Fibroblast of lung (primary cell): Measurements from ENCODE around the gene METTL1.

Experiments used
- CTCF ChIP-seq, 2 donors: IDR thresholded peaks in 1 of 2; conservative IDR thresholded peaks in 1 of 2; 1 replicate in 1 of 2; 2 replicates in 1 of 2; pipeline ENCODE4 v1.5.1; 2011 to 2012; ENCODE audit warnings: low read length in 2 of 2, control low read depth in 1 of 2, inconsistent platforms in 1 of 2, low read depth in 1 of 2, mild to moderate bottlenecking in 1 of 2
- EZH2 ChIP-seq: IDR thresholded peaks from 2 replicates; pipeline ENCODE4 v1.5.1; 2012; ENCODE audit warnings: low read length, control low read depth, mild to moderate bottlenecking; ENCODE audit errors: missing control alignments

GRCh38 chr12:57795354-57795753 lies 23.4 kb upstream of the METTL1 start:
- TF ChIP-seq CTCF (conservative IDR thresholded peaks at IDR 0.05 in 1 of 2, IDR thresholded peaks at IDR 0.05 in 1 of 2; ENCODE audit: low read depth in 1 of 2, low read length in 2 of 2) (no peak), EZH2 (no peak)
